Measurements from ENCODE around the gene TSPEAR.

Gene TSPEAR

GRCh38 chr21:44517175-44517899 lies 194.0 kb downstream of the TSPEAR start:
- H3K27ac ChIP-seq, result peak overlapping the region; percentile 65
- TF ChIP-seq, protein P1, sequence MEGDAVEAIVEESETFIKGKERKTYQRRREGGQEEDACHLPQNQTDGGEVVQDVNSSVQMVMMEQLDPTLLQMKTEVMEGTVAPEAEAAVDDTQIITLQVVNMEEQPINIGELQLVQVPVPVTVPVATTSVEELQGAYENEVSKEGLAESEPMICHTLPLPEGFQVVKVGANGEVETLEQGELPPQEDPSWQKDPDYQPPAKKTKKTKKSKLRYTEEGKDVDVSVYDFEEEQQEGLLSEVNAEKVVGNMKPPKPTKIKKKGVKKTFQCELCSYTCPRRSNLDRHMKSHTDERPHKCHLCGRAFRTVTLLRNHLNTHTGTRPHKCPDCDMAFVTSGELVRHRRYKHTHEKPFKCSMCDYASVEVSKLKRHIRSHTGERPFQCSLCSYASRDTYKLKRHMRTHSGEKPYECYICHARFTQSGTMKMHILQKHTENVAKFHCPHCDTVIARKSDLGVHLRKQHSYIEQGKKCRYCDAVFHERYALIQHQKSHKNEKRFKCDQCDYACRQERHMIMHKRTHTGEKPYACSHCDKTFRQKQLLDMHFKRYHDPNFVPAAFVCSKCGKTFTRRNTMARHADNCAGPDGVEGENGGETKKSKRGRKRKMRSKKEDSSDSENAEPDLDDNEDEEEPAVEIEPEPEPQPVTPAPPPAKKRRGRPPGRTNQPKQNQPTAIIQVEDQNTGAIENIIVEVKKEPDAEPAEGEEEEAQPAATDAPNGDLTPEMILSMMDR (IDR thresholded peaks at IDR 0.05), result no peak
- TF ChIP-seq ZFX (IDR thresholded peaks at IDR 0.05; ENCODE audit: borderline replicate concordance), result no peak

- H3K27ac ChIP-seq, result peak overlapping the region; percentile 65
- TF ChIP-seq, protein P1 (IDR thresholded peaks at IDR 0.05), result no peak
- no peak for TF ChIP-seq ZFX (IDR thresholded peaks at IDR 0.05; ENCODE audit: borderline replicate concordance)
Observed at GRCh38 chr21:44516828-44517174, 194.6 kb downstream of the TSPEAR start.

DNA sequence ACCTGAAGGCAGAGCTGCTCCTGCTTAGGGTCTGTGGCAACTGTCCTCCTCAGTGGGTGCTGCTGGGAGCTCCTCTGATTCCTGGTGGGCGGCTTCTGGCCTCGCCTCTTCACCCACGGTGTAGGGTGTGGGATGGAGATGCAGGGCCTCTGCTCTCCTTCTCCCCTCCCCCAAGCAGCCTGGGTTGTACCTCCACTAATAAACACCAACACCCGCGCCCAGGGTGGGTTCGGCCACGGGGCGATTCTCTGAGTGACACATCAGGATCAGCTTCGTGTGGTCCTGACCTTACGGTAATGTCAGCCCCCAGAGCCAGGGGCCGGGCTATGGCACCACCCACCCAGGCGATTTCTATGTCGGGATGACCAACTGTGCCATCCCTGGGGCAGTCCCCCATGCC lies 195.0 kb downstream of the TSPEAR start:
- no peak overlapping the region for H3K27ac ChIP-seq
- TF ChIP-seq ZFX (IDR thresholded peaks at IDR 0.05; ENCODE audit: borderline replicate concordance), result no peak
- TF ChIP-seq, protein P1 (IDR thresholded peaks at IDR 0.05), result no peak

GRCh38 chr21:44515359-44516165 lies 195.8 kb downstream of the TSPEAR start:
- H3K27ac ChIP-seq, result no peak overlapping the region
- TF ChIP-seq, protein P1 (IDR thresholded peaks at IDR 0.05), result no peak
- TF ChIP-seq ZFX (IDR thresholded peaks at IDR 0.05; ENCODE audit: borderline replicate concordance), result no peak

DNA sequence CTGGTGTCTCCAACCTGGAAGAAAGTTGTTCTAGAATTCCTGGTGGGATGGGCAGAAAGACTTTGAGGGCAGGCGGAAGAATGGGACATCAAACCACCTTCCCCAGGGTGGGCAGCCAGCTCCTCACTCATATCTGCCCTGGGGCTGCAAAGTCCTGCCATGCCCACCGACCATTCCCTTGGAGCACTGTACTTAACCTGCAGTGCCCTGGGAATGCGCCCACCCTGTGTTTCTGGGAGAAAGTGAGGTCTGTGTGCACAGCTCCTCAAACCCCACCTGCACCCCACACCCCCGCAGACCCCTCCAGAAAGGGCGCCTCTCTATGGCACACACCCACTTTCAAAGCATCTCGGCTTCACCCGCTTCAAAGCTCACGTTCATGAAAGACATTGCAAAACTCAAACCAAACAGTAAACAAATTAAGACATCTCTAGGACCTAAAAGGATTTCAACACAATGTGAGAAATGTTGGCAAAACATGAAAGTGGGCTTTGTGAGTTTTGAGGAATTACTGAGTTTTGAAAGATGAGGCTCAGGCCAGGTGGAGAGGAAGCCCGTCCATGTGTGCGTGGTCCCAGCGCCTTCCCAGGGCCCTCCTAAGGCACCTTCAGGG lies 196.5 kb downstream of the TSPEAR start:
- no peak overlapping the region for H3K27ac ChIP-seq
- TF ChIP-seq, protein P1 (IDR thresholded peaks at IDR 0.05), result no peak
- TF ChIP-seq ZFX (IDR thresholded peaks at IDR 0.05; ENCODE audit: borderline replicate concordance), result no peak

DNA sequence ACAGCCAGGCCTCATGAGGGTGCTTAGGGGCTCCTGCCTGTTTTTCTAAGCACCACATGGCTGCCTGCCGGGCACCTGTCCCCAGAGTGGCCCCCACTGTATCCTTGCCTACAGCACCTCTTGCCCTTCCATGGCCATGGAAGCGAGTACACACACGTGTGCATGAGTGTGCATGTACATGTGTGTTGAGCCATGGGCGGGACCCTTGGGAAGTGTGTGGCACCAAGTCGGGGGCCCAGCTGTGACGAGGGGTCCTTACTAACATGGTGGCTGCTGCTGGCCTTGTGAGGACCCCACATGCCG lies 197.2 kb downstream of the TSPEAR start:
- no peak for TF ChIP-seq ZFX (IDR thresholded peaks at IDR 0.05; ENCODE audit: borderline replicate concordance)
- TF ChIP-seq, protein P1 (IDR thresholded peaks at IDR 0.05), result no peak
- no peak overlapping the region for H3K27ac ChIP-seq

Measured in 22Rv1 (cell line).